ENCODE measurements around the gene HELZ2. TPM values are rescaled to one million over a fixed set of nuclear protein-coding genes. Genes with fewer than 3 reads are reported as not detected.

The HELZ2 gene
- total and polyA plus RNA-seq, 2 donors (not counting 1 experiment from before 2014, with no cell fraction given) = 3.3 to 47.6 TPM

GRCh38 chr20:63525185-63525584 lies 48.9 kb downstream of the HELZ2 start:
- Histone ChIP-seq H3K4me2 (ENCODE audit: extremely low read depth, insufficient read depth, low read length) (no peak overlapping the region), H3K27me3 (ENCODE audit: control insufficient read depth, insufficient read depth, low read length) (no peaks in the 10 kb centered on the region), H3K27ac (ENCODE audit: insufficient read depth, low read length) (no peak overlapping the region), H2AFZ (ENCODE audit: low read length) (no peak overlapping the region), H3K9ac (ENCODE audit: insufficient read depth, low read length) (no peak overlapping the region), H4K20me1 (ENCODE audit: control insufficient read depth, extremely low read depth, insufficient read depth, low read length) (no peaks in the 10 kb centered on the region), H3K79me2 (ENCODE audit: control insufficient read depth, insufficient read depth, low read length) (peaks cover 14% of the 10 kb centered on the region), H3K9me3 (ENCODE audit: control insufficient read depth, insufficient read depth, low read depth, low read length) (no peaks in the 10 kb centered on the region), H3K4me1 (ENCODE audit: control insufficient read depth, extremely low read depth, insufficient read depth, low read length) (peaks cover 2% of the 10 kb centered on the region), H3K4me3 (replicated peaks in 1 of 4; ENCODE audit: control extremely low read depth in 1 of 4, insufficient read depth in 1 of 4, low read depth in 3 of 4, low read length in 4 of 4) (no peak overlapping the region), H3K36me3 (ENCODE audit: control insufficient read depth, insufficient read depth, low read length) (peaks cover 5% of the 10 kb centered on the region)
- no peak for DNase-seq (ENCODE audit: low read depth in 2 of 2)
- TF ChIP-seq CTCF (conservative IDR thresholded peaks at IDR 0.05 in 1 of 2, IDR thresholded peaks at IDR 0.05 in 1 of 2; ENCODE audit: low read depth in 1 of 2, low read length in 2 of 2) (no peak), EZH2 (IDR thresholded peaks at IDR 0.05; ENCODE audit: low read length, missing control alignments) (no peak)

Other genes starting within 250 kb of the HELZ2 start
- not detected in 2 replicates for gene CHRNA4, start 212.9 kb downstream of the HELZ2 start, total RNA-seq
- not detected in 2 replicates for gene CHRNA4, start 212.9 kb downstream of the HELZ2 start, polyA plus RNA-seq
- gene KCNQ2, start 101.6 kb downstream of the HELZ2 start, total RNA-seq = not detected in 2 replicates
- gene KCNQ2, start 101.6 kb downstream of the HELZ2 start, polyA plus RNA-seq = not detected in 2 replicates
- gene EEF1A2, start 75.2 kb downstream of the HELZ2 start, total RNA-seq = 1.7 and 2.6 TPM in 2 replicates
- gene EEF1A2, start 75.2 kb downstream of the HELZ2 start, polyA plus RNA-seq = 0.16 and 0.46 TPM in 2 replicates
- gene PPDPF, start 53.5 kb downstream of the HELZ2 start, total RNA-seq = 39.5 and 58.0 TPM in 2 replicates
- gene PPDPF, start 53.5 kb downstream of the HELZ2 start, polyA plus RNA-seq = 29.7 and 34.0 TPM in 2 replicates
- under 0.01 and 0.17 TPM in 2 replicates for gene PTK6, start 36.9 kb downstream of the HELZ2 start, total RNA-seq
- gene PTK6, start 36.9 kb downstream of the HELZ2 start, polyA plus RNA-seq = not detected in 2 replicates
- not detected in 2 replicates for gene SRMS, start 26.5 kb downstream of the HELZ2 start, total RNA-seq
- gene SRMS, start 26.5 kb downstream of the HELZ2 start, polyA plus RNA-seq = not detected in 2 replicates
- gene FNDC11, start 20.1 kb downstream of the HELZ2 start, total RNA-seq = 1.0 and 1.7 TPM in 2 replicates
- gene FNDC11, start 20.1 kb downstream of the HELZ2 start, polyA plus RNA-seq = 0.18 and 0.22 TPM in 2 replicates
- gene GMEB2, start 52.9 kb upstream of the HELZ2 start, total RNA-seq = 7.4 and 10.9 TPM in 2 replicates
- 6.3 and 7.9 TPM in 2 replicates for gene GMEB2, start 52.9 kb upstream of the HELZ2 start, polyA plus RNA-seq
- 16.4 and 34.3 TPM in 2 replicates for gene STMN3, start 79.2 kb upstream of the HELZ2 start, total RNA-seq
- gene STMN3, start 79.2 kb upstream of the HELZ2 start, polyA plus RNA-seq = 3.7 and 27.4 TPM in 2 replicates
- gene RTEL1, start 84.1 kb upstream of the HELZ2 start, total RNA-seq = 8.5 and 12.4 TPM in 2 replicates
- gene RTEL1, start 84.1 kb upstream of the HELZ2 start, polyA plus RNA-seq = 4.7 and 11.5 TPM in 2 replicates
- 6.7 and 35.2 TPM in 2 replicates for gene TNFRSF6B, start 122.4 kb upstream of the HELZ2 start, total RNA-seq
- gene TNFRSF6B, start 122.4 kb upstream of the HELZ2 start, polyA plus RNA-seq = 3.8 and 5.7 TPM in 2 replicates
- 24.7 and 35.0 TPM in 2 replicates for gene ARFRP1, start 133.7 kb upstream of the HELZ2 start, total RNA-seq
- gene ARFRP1, start 133.7 kb upstream of the HELZ2 start, polyA plus RNA-seq = 32.2 and 34.6 TPM in 2 replicates
- 10.7 and 11.0 TPM in 2 replicates for gene ZGPAT, start 133.8 kb upstream of the HELZ2 start, total RNA-seq
- 7.6 and 8.7 TPM in 2 replicates for gene ZGPAT, start 133.8 kb upstream of the HELZ2 start, polyA plus RNA-seq
- gene LIME1, start 162.4 kb upstream of the HELZ2 start, total RNA-seq = 1.5 and 3.5 TPM in 2 replicates
- 0.68 and 0.90 TPM in 2 replicates for gene LIME1, start 162.4 kb upstream of the HELZ2 start, polyA plus RNA-seq
- gene SLC2A4RG, start 165.5 kb upstream of the HELZ2 start, total RNA-seq = 18.2 and 30.6 TPM in 2 replicates
- gene SLC2A4RG, start 165.5 kb upstream of the HELZ2 start, polyA plus RNA-seq = 17.5 and 27.1 TPM in 2 replicates

Data from fibroblast of lung (primary cell).